ENCODE data around the gene RNASEH2C. TPM values are rescaled to one million over a fixed set of nuclear protein-coding genes. Genes with fewer than 3 reads are reported as not detected.
"Not testable (repeated sequence)": the region's sequence is repeated elsewhere in the genome, so short reads cannot be mapped to it uniquely, and the experiment has no call there.

Gene RNASEH2C
- polyA plus RNA-seq, 1 donor (not counting 4 experiments of a cell fraction or from before 2014, with no cell fraction given), result 18.5 TPM

DNA sequence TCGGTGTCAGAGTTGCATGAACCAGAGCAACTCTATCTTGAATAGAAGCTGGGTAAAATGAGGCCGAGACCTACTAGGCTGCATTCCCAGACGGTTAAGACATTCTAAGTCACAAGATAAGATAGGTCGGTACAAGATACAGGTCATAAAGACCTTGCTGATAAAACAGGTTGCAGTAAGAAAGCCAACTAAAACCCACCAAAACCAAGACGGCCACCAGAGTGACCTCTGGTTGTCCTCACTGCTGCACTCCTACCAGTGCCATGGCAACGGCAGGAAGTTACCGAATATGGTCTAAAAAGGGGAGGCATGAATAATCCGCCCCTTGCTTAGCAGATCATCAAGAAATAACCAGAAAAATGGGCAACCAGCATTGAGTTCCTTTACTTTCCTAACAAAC lies 10.9 kb downstream of the RNASEH2C start:
- Histone ChIP-seq H3K4me3 (ENCODE audit: control insufficient read depth in 2 of 3, extremely low read depth in 1 of 3, insufficient read depth in 2 of 3, low read depth in 1 of 3, low read length in 3 of 3) (no peak overlapping the region), H3K9ac (ENCODE audit: control insufficient read depth, extremely low read depth, insufficient read depth, low read length) (no peak overlapping the region), H3K4me2 (ENCODE audit: control insufficient read depth, extremely low read depth, insufficient read depth, low read depth, low read length) (no peak overlapping the region), H3K27ac (ENCODE audit: control insufficient read depth, insufficient read depth, low read length) (no peak overlapping the region), H4K20me1 (ENCODE audit: control insufficient read depth, extremely low read depth, insufficient read depth, low read length) (no peaks in the 10 kb centered on the region), H2AFZ (ENCODE audit: control insufficient read depth, low read length) (no peak overlapping the region), H3K4me1 (ENCODE audit: control insufficient read depth, extremely low read depth, insufficient read depth, low read length) (peaks cover 5% of the 10 kb centered on the region), H3K9me1 (ENCODE audit: control insufficient read depth, extremely low read depth, insufficient read depth, low read length) (no peaks in the 10 kb centered on the region), H3K36me3 (ENCODE audit: control insufficient read depth in 2 of 2, extremely low read depth in 1 of 2, insufficient read depth in 2 of 2, low read length in 2 of 2) (peaks cover 12 to 13% of the 10 kb centered on the region in 2 experiments), H3K27me3 (ENCODE audit: control insufficient read depth, extremely low read depth, insufficient read depth, low read length) (no peaks in the 10 kb centered on the region), H3K79me2 (ENCODE audit: control insufficient read depth, insufficient read depth, low read length) (peaks cover 11% of the 10 kb centered on the region), H3K9me3 (ENCODE audit: control insufficient read depth, low read depth, low read length) (no peaks in the 10 kb centered on the region)
- TF ChIP-seq CTCF (optimal IDR thresholded peaks at IDR 0.05 in 1 of 3, IDR thresholded peaks at IDR 0.05 in 1 of 3, conservative IDR thresholded peaks at IDR 0.05 in 1 of 3; ENCODE audit: extremely low read depth in 1 of 3, insufficient read depth in 2 of 3, low read length in 3 of 3) (no peak), EZH2 (IDR thresholded peaks at IDR 0.05; ENCODE audit: low read length) (no peak)
- FAIRE-seq (no peak), DNase-seq (ENCODE audit: low read depth, low spot score) (no peak)
- dilution Hi-C loops (cut with MboI; ENCODE audit: extremely low pct_ligation_motif_present, low sequenced_read_pairs), result no loop called here

- Histone ChIP-seq H3K9me1 (ENCODE audit: control insufficient read depth, extremely low read depth, insufficient read depth, low read length) (no peaks in the 10 kb centered on the region), H3K4me3 (ENCODE audit: control insufficient read depth in 2 of 3, extremely low read depth in 1 of 3, insufficient read depth in 2 of 3, low read depth in 1 of 3, low read length in 3 of 3) (no peak overlapping the region), H2AFZ (ENCODE audit: control insufficient read depth, low read length) (no peak overlapping the region), H3K79me2 (ENCODE audit: control insufficient read depth, insufficient read depth, low read length) (peaks cover 8% of the 10 kb centered on the region), H3K9me3 (ENCODE audit: control insufficient read depth, low read depth, low read length) (no peaks in the 10 kb centered on the region), H3K27me3 (ENCODE audit: control insufficient read depth, extremely low read depth, insufficient read depth, low read length) (no peaks in the 10 kb centered on the region), H4K20me1 (ENCODE audit: control insufficient read depth, extremely low read depth, insufficient read depth, low read length) (no peaks in the 10 kb centered on the region), H3K4me2 (ENCODE audit: control insufficient read depth, extremely low read depth, insufficient read depth, low read depth, low read length) (no peak overlapping the region), H3K4me1 (ENCODE audit: control insufficient read depth, extremely low read depth, insufficient read depth, low read length) (peaks cover 5% of the 10 kb centered on the region), H3K36me3 (ENCODE audit: control insufficient read depth in 2 of 2, extremely low read depth in 1 of 2, insufficient read depth in 2 of 2, low read length in 2 of 2) (peaks cover 2 to 6% of the 10 kb centered on the region in 2 experiments), H3K9ac (ENCODE audit: control insufficient read depth, extremely low read depth, insufficient read depth, low read length) (no peak overlapping the region), H3K27ac (ENCODE audit: control insufficient read depth, insufficient read depth, low read length) (no peak overlapping the region)
- dilution Hi-C loops (cut with MboI; ENCODE audit: extremely low pct_ligation_motif_present, low sequenced_read_pairs), result no loop called here
- DNase-seq (ENCODE audit: low read depth, low spot score) (no peak), FAIRE-seq (no peak)
- no peak for TF ChIP-seq CTCF (optimal IDR thresholded peaks at IDR 0.05 in 1 of 3, IDR thresholded peaks at IDR 0.05 in 1 of 3, conservative IDR thresholded peaks at IDR 0.05 in 1 of 3; ENCODE audit: extremely low read depth in 1 of 3, insufficient read depth in 2 of 3, low read length in 3 of 3)
- TF ChIP-seq EZH2 (IDR thresholded peaks at IDR 0.05; ENCODE audit: low read length), result no peak
Observed at GRCh38 chr11:65708451-65708850, 12.1 kb downstream of the RNASEH2C start.

GRCh38 chr11:65707002-65707401 lies 13.6 kb downstream of the RNASEH2C start:
- H3K9ac ChIP-seq (ENCODE audit: control insufficient read depth, extremely low read depth, insufficient read depth, low read length); H3K4me3 ChIP-seq (ENCODE audit: control insufficient read depth in 2 of 3, extremely low read depth in 1 of 3, insufficient read depth in 2 of 3, low read depth in 1 of 3, low read length in 3 of 3); H2AFZ ChIP-seq (ENCODE audit: control insufficient read depth, low read length); H3K9me3 ChIP-seq (ENCODE audit: control insufficient read depth, low read depth, low read length); H3K4me1 ChIP-seq (ENCODE audit: control insufficient read depth, extremely low read depth, insufficient read depth, low read length); H3K27me3 ChIP-seq (ENCODE audit: control insufficient read depth, extremely low read depth, insufficient read depth, low read length); H3K79me2 ChIP-seq (ENCODE audit: control insufficient read depth, insufficient read depth, low read length); dilution Hi-C loops (cut with MboI; ENCODE audit: extremely low pct_ligation_motif_present, low sequenced_read_pairs); H3K36me3 ChIP-seq (ENCODE audit: control insufficient read depth in 2 of 2, extremely low read depth in 1 of 2, insufficient read depth in 2 of 2, low read length in 2 of 2); H3K4me2 ChIP-seq (ENCODE audit: control insufficient read depth, extremely low read depth, insufficient read depth, low read depth, low read length); H3K27ac ChIP-seq (ENCODE audit: control insufficient read depth, insufficient read depth, low read length); H4K20me1 ChIP-seq (ENCODE audit: control insufficient read depth, extremely low read depth, insufficient read depth, low read length); FAIRE-seq; DNase-seq (ENCODE audit: low read depth, low spot score); H3K9me1 ChIP-seq (ENCODE audit: control insufficient read depth, extremely low read depth, insufficient read depth, low read length): not testable (repeated sequence)

Data from keratinocyte (primary cell).